Small intestine (tissue), 7 donors: ENCODE results near the gene ADARB2. TPM values are rescaled to one million over a fixed set of nuclear protein-coding genes. Genes with fewer than 3 reads are reported as not detected.

Source experiments
- DNase-seq, 2 donors: peaks; one replicate each; pipeline versions ENCODE4 v3.0.0 to v3.0.0-alpha.2; 2013
- FAIRE-seq: peaks from 2 replicates; lab custom pipeline; 2012; peaks lifted over from hg19 to GRCh38; lab: Jason Lieb, UNC
- H3K27ac ChIP-seq, 3 donors: one replicate each; pipeline ENCODE4 v1.5.1; 2013; ENCODE audit warnings: low read length in 2 of 3, mild to moderate bottlenecking in 2 of 3, control low read depth in 1 of 3, inconsistent platforms in 1 of 3, low read depth in 1 of 3, moderate library complexity in 1 of 3
- H3K27me3 ChIP-seq, 3 donors: one replicate each; pipeline ENCODE4 v1.6.1; 2013; ENCODE audit warnings: low read length in 3 of 3, inconsistent platforms in 1 of 3; ENCODE audit not compliant: control insufficient read depth in 3 of 3, insufficient read depth in 3 of 3
- H3K36me3 ChIP-seq, 3 donors: one replicate each; pipeline ENCODE4 v1.6.1; 2013; ENCODE audit warnings: low read length in 3 of 3, inconsistent platforms in 1 of 3, low read depth in 1 of 3, mild to moderate bottlenecking in 1 of 3, moderate library complexity in 1 of 3; ENCODE audit not compliant: control insufficient read depth in 3 of 3, insufficient read depth in 2 of 3
- H3K4me1 ChIP-seq, 3 donors: one replicate each; pipeline ENCODE4 v1.6.1; 2013; ENCODE audit warnings: low read length in 2 of 3, inconsistent platforms in 1 of 3, low read depth in 1 of 3, mild to moderate bottlenecking in 1 of 3, moderate library complexity in 1 of 3; ENCODE audit not compliant: control insufficient read depth in 3 of 3, insufficient read depth in 2 of 3
- H3K4me3 ChIP-seq, 3 donors: one replicate each; pipeline ENCODE4 v1.5.1; 2013; ENCODE audit warnings: low read length in 3 of 3, control low read depth in 1 of 3, inconsistent platforms in 1 of 3, low read depth in 1 of 3, mild to moderate bottlenecking in 1 of 3, moderate library complexity in 1 of 3
- H3K9me3 ChIP-seq, 2 donors: one replicate each; pipeline ENCODE4 v1.6.1; 2013; ENCODE audit warnings: low read depth in 1 of 2, low read length in 1 of 2; ENCODE audit not compliant: control insufficient read depth in 2 of 2, insufficient read depth in 1 of 2
- WGBS, 3 donors: extraction: QIAGEN DNeasy Blood & Tissue Kit; methylation state at CpG; one replicate each; pipeline ENCODE4 v1.1.7; 2013; 5-methylcytosine and 5-hydroxymethylcytosine counted together
- polyA plus RNA-seq, 4 donors: library from polyadenylated mRNA; stranded (reverse) in 3 of 4; unstranded in 1 of 4; fragments of 200-250 nt in 3 of 4; fragments of 120-200 nt in 1 of 4; gene quantifications; one replicate each; pipeline versions ENCODE4 v1.2.1 to v1.2.3, GENCODE V29; 2013
- donor health status: healthy with polysubstance abuse.
- donor health status: control.
- donor health status: control.
- donor health status: Bipolar disorder and iron deficiency.
- donor health status: healthy.

The ADARB2 gene
- polyA plus RNA-seq, 4 donors, result 0.35 to 1.8 (median 0.94) TPM

DNA sequence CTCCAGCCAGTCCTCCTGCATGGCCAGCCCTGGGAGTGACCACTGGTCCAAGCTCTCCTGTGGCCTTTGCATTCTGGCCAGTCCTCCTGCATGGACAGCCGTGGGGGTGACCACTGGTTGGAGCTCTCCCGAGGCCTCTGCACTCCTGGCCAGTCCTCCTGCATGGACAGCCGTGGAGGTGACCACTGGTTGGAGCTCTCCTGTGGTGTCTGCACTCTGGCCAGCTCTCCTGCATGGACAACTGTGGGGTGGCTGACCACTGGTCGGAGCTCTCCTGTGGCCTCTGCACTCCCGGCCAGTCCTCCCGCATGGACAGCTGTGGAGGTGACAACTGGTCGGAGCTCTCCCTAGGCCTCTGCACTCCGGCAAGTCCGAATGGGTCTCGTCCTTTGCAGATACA is 28.7 kb upstream of the ADARB2 start:
- Histone ChIP-seq H3K4me1 (no peaks in the 10 kb centered on the region), H3K9me3 (no peaks in the 10 kb centered on the region), H3K27ac (no peak overlapping the region), H3K4me3 (no peak overlapping the region), H3K27me3 (no peaks in the 10 kb centered on the region), H3K36me3 (no peaks in the 10 kb centered on the region)
- FAIRE-seq, result no peak
- WGBS, 3 donors, result 83 to 89% (median 84%) methylated on average over 10 of the region's 10 CpGs
- no peak for DNase-seq

- no peak overlapping the region for H3K4me3 ChIP-seq
- no peak overlapping the region for H3K27ac ChIP-seq
- H3K4me1 ChIP-seq, result no peaks in the 10 kb centered on the region
- WGBS, 3 donors, result 55 to 67% (median 60%) methylated on average over 8 of the region's 8 CpGs
- no peak for DNase-seq
- no peak for FAIRE-seq
- H3K9me3 ChIP-seq, result peaks cover 0 to 3% of the 10 kb centered on the region in 2 donors
- H3K36me3 ChIP-seq, result no peaks in the 10 kb centered on the region
- H3K27me3 ChIP-seq, result no peaks in the 10 kb centered on the region
Observed at GRCh38 chr10:1762076-1762475, 24.8 kb upstream of the ADARB2 start.

DNA sequence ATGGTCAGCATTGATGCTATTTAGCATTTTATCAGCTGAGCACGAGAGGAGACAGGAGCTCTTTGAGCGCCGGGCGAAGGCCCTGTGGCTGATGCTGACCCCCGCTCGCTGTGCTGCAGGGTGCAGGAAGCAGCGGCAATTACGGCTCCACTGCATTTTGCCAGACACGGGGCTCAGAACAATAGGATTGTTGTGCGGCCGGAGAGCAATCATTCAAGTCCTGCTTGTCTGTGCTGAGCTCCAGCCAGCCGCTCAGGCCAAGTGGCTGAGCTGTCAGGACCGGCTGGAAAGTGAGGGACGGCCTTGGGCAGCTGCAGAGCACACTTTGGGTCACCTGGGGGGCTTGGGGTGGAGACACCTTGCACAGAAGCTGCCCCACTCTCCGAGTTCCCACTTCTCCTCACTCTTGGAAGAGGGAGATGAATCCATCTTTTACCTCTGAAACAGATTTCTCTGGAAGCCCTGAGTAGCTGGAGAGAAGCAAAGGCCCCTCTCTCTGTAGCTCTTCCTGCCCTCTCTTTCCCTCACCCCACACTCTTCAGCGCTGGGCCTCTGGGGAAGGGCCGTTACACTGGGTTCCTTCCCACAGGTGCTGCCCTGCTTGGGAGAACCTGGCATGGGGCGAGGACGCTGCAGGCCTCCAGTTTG is 17.3 kb upstream of the ADARB2 start:
- FAIRE-seq (no peak), DNase-seq (no peak)
- no peaks in the 10 kb centered on the region for H3K4me1 ChIP-seq
- no peaks in the 10 kb centered on the region for H3K36me3 ChIP-seq
- no peak overlapping the region for H3K27ac ChIP-seq
- peaks cover 0 to 3% (median 0%) of the 10 kb centered on the region in 3 donors for H3K27me3 ChIP-seq
- WGBS, 3 donors, result 49 to 69% (median 68%) methylated on average over 19 of the region's 19 CpGs
- H3K9me3 ChIP-seq, result peaks cover 0 to 3% of the 10 kb centered on the region in 2 donors
- H3K4me3 ChIP-seq, result no peak overlapping the region

GRCh38 chr10:1752153-1752552 is 14.8 kb upstream of the ADARB2 start:
- H3K27ac ChIP-seq, result no peak overlapping the region
- DNase-seq (no peak), FAIRE-seq (no peak)
- peaks cover 0 to 3% (median 0%) of the 10 kb centered on the region in 3 donors for H3K27me3 ChIP-seq
- no peaks in the 10 kb centered on the region for H3K4me1 ChIP-seq
- H3K9me3 ChIP-seq, result peaks cover 0 to 4% of the 10 kb centered on the region in 2 donors
- no peaks in the 10 kb centered on the region for H3K36me3 ChIP-seq
- H3K4me3 ChIP-seq, result no peak overlapping the region

DNA sequence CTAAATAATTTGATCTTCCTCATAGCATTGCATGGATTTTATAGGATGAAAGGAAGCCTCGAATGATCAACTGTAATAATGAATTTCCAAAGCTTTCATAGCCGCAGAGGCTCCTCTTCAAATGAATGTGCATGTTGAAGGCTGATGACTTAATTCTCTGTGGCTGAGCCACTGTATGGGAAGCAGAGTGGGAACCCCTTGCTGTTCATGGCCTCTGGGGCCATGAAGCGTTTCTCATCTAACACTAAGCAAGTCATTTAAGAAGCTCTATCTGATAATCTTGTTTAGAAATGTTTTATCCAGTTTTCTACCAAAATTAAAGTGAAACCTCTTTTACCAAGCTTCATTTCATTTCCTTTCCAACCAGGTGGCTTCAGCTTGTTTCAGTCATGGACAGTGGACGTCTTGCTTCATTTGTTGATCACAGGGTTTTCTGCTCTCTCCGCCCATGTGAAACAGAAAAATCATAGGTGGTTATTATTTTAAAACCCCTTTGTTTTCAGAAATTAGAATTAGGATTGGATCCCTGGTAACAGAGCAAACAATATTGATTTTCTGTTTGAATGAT is 10.3 kb upstream of the ADARB2 start:
- H3K4me3 ChIP-seq, result no peak overlapping the region
- H3K36me3 ChIP-seq, result no peaks in the 10 kb centered on the region
- H3K4me1 ChIP-seq, result no peaks in the 10 kb centered on the region
- peaks cover 0 to 4% of the 10 kb centered on the region in 2 donors for H3K9me3 ChIP-seq
- no peak overlapping the region for H3K27ac ChIP-seq
- H3K27me3 ChIP-seq, result peaks cover 0 to 4% (median 0%) of the 10 kb centered on the region in 3 donors
- 82 to 83% (median 82%) methylated on average over 5 of the region's 5 CpGs for WGBS, 3 donors
- DNase-seq (no peak), FAIRE-seq (no peak)

DNA sequence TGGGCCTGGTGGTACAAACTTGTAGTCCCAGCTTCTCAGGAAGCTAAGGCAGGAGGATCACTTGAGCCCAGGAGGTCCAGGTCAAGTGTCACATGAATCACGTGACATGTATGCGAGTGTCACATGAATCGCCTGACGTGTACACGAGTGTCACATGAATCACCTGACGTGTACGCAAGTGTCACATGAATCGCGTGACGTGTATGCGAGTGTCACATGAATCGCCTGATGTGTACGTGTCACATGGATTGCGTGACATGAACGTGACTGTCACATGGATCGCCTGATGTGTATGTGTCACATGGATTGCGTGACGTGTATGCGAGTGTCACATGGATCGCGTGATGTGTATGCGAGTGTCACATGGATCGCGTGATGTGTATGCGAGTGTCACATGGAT is 9.5 kb upstream of the ADARB2 start:
- FAIRE-seq (no peak), DNase-seq (no peak)
- Histone ChIP-seq H3K9me3 (peaks cover 0 to 4% of the 10 kb centered on the region in 2 donors), H3K4me3 (no peak overlapping the region), H3K27me3 (peaks cover 0 to 4% (median 0%) of the 10 kb centered on the region in 3 donors), H3K27ac (no peak overlapping the region), H3K4me1 (no peaks in the 10 kb centered on the region), H3K36me3 (no peaks in the 10 kb centered on the region)
- WGBS, 3 donors, result 95 to 97% (median 95%) methylated on average over 25 of the region's 25 CpGs

DNA sequence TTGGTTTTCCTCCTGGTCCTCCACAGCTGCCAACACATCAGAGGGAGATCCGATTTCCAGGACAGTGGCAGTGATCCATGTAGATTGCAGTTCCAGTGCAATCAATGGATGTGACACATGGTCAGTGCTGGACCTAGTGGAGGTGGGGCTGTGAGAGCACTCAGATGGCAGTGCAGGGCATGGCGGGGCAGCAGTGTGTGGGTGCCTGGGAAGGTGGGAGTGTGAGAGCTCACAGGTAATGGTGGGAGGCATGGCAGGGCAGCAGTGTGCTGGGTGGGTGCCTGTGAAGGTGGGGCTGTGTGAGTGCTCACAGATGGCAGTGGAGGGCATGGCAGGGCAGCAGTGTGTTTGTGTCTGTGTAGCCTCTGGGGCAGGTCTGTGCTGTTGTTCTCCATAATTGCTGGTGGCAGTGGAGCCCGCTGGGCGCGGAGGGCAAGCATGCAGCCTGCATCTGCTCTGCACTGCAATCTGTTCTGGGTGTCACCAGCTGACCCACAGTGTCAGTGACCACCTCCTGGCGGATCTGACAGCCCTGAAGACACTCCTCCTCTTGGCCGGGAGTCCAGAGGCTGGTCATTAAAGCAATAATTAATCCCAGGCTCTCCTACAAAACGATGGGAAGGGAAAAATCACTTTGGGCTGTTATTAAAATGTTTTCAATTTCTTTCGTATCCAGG is 8.6 kb upstream of the ADARB2 start:
- no peak overlapping the region for H3K4me3 ChIP-seq
- DNase-seq (no peak), FAIRE-seq (no peak)
- H3K27me3 ChIP-seq, result peaks cover 0 to 4% (median 0%) of the 10 kb centered on the region in 3 donors
- H3K27ac ChIP-seq, result no peak overlapping the region
- H3K36me3 ChIP-seq, result no peaks in the 10 kb centered on the region
- H3K9me3 ChIP-seq, result peaks cover 0 to 4% of the 10 kb centered on the region in 2 donors
- 63 to 68% (median 64%) methylated on average over 9 of the region's 9 CpGs for WGBS, 3 donors
- H3K4me1 ChIP-seq, result no peaks in the 10 kb centered on the region

DNA sequence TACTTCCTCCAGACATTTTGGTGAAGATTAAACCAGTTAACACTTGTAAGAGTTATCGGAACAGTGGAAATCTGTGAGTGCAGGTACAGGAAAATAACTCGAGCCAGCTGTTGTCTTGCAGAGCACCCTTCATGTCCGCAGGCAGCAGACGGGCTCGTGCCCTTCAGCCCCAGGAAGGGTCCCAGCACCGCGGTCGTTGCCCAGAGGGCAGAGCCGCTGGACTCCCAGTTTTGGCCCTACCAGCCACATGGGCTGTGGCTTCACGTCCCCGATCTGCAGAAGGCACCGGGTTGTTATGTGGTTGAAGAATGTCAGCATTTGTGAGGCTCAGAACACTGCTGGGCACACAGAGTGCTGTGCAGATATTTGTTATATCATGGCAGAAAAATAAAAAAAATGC is 7.2 kb upstream of the ADARB2 start:
- DNase-seq (no peak), FAIRE-seq (no peak)
- Histone ChIP-seq H3K4me1 (no peaks in the 10 kb centered on the region), H3K36me3 (no peaks in the 10 kb centered on the region), H3K4me3 (no peak overlapping the region), H3K27ac (no peak overlapping the region), H3K27me3 (peaks cover 0 to 14% (median 11%) of the 10 kb centered on the region in 3 donors), H3K9me3 (peaks cover 0 to 4% of the 10 kb centered on the region in 2 donors)
- WGBS, 3 donors, result 87 to 89% (median 89%) methylated on average over 12 of the region's 12 CpGs
